GM23338 (cell line): Measurements from ENCODE around the gene WFDC10B. TPM values are rescaled to one million over a fixed set of nuclear protein-coding genes. Genes with fewer than 3 reads are reported as not detected.

Experiments
- ATAC-seq: fragments of 200-7000 bp; cut with Tn5 transposase; 3 replicates; pipeline ENCODE4 v1.9.1; 2020
- DNase-seq: peaks from one replicate; pipeline ENCODE4 v3.0.0-alpha.2; 2015; ENCODE audit warnings: low spot score
- H2AFZ ChIP-seq: fragments of 200-600 bp; sonication (generic); 2 replicates; pipeline ENCODE4 v1.8.0; 2016; ENCODE audit warnings: antibody characterized with exemption, mild to moderate bottlenecking, moderate library complexity
- H3F3A ChIP-seq: fragments of 200-600 bp; sonication (generic); replicated peaks from 2 replicates; pipeline ENCODE4 v1.8.0; 2017; ENCODE audit warnings: antibody characterized with exemption, mixed run types, low read depth
- H3K27ac ChIP-seq: fragments of 200-600 bp; sonication (generic); 2 replicates; pipeline ENCODE4 v1.6.1; 2016; ENCODE audit warnings: low read depth
- H3K27me3 ChIP-seq: fragments of 200-600 bp; sonication (generic); 2 replicates; pipeline ENCODE4 v1.8.0; 2016; ENCODE audit warnings: mild to moderate bottlenecking, mixed run types, moderate library complexity; ENCODE audit not compliant: insufficient read depth
- H3K36me3 ChIP-seq: fragments of 200-600 bp; sonication (generic); 2 replicates; pipeline ENCODE4 v1.8.0; 2016; ENCODE audit warnings: mild to moderate bottlenecking; ENCODE audit not compliant: insufficient read depth
- H3K4me1 ChIP-seq: fragments of 200-600 bp; sonication (generic); 2 replicates; pipeline ENCODE4 v1.8.0; 2016; ENCODE audit warnings: mild to moderate bottlenecking, moderate library complexity; ENCODE audit not compliant: insufficient read depth
- H3K4me2 ChIP-seq: fragments of 200-600 bp; sonication (generic); 2 replicates; pipeline ENCODE4 v1.7.1; 2017; ENCODE audit warnings: mixed run types
- H3K4me3 ChIP-seq: fragments of 200-600 bp; sonication (generic); 2 replicates; pipeline ENCODE4 v1.6.1; 2016; ENCODE audit warnings: mixed run types
- H3K79me2 ChIP-seq: fragments of 200-600 bp; sonication (generic); replicated peaks from 2 replicates; pipeline ENCODE4 v1.8.0; 2017; ENCODE audit warnings: mild to moderate bottlenecking; ENCODE audit not compliant: insufficient read depth
- H3K9me2 ChIP-seq: fragments of 200-600 bp; sonication (generic); 2 replicates; pipeline ENCODE4 v1.8.0; 2017; ENCODE audit not compliant: insufficient read depth
- H4K20me1 ChIP-seq: fragments of 200-600 bp; sonication (generic); replicated peaks from 2 replicates; pipeline ENCODE4 v1.8.0; 2017; ENCODE audit warnings: mild to moderate bottlenecking; ENCODE audit not compliant: insufficient read depth
- H3K27ac Mint-ChIP-seq: 2 replicates; pipeline ENCODE4 v1.8.0; 2020; ENCODE audit warnings: inconsistent platforms, mild to moderate bottlenecking, moderate library complexity, mixed read lengths
- H3K27me3 Mint-ChIP-seq: 3 replicates; pipeline ENCODE4 v1.8.0; 2022; ENCODE audit warnings: low read depth, mild to moderate bottlenecking, moderate library complexity, mixed read lengths, inconsistent platforms; ENCODE audit not compliant: insufficient read depth, poor library complexity
- H3K36me3 Mint-ChIP-seq: 3 replicates; pipeline ENCODE4 v1.8.0; 2021; ENCODE audit warnings: low read depth, mild to moderate bottlenecking, inconsistent platforms, moderate library complexity, mixed read lengths
- H3K4me1 Mint-ChIP-seq: 3 replicates; pipeline ENCODE4 v1.8.0; 2020; ENCODE audit warnings: mild to moderate bottlenecking, inconsistent platforms, mixed read lengths
- H3K4me3 Mint-ChIP-seq: 3 replicates; pipeline ENCODE4 v1.8.0; 2021; ENCODE audit warnings: moderate library complexity, mild to moderate bottlenecking, inconsistent platforms, mixed read lengths
- H3K9me3 Mint-ChIP-seq: 3 replicates; pipeline ENCODE4 v1.8.0; 2020; ENCODE audit warnings: moderate library complexity, mild to moderate bottlenecking, inconsistent platforms, mixed read lengths
- CREB1 ChIP-seq: fragments of 250-450 bp; sonication (Bioruptor Pico); IDR thresholded peaks from 2 replicates; pipeline ENCODE4 v1.5.0; 2020; ENCODE audit warnings: low read depth, mild to moderate bottlenecking, moderate library complexity
- CTCF ChIP-seq, 2 experiments: fragments of 200-600 bp in 1 of 2; sonication (generic) in 1 of 2; conservative IDR thresholded peaks; 2 replicates each; pipeline versions ENCODE4 v1.5.1 to v1.6.1; 2016 to 2017; ENCODE audit warnings: antibody characterized with exemption in 2 of 2, low read depth in 2 of 2, mild to moderate bottlenecking in 2 of 2, moderate library complexity in 1 of 2
- EZH2 ChIP-seq: fragments of 200-600 bp; sonication (generic); IDR thresholded peaks from one replicate; pipeline ENCODE4 v1.8.0; 2017; ENCODE audit warnings: antibody characterized with exemption, mild to moderate bottlenecking, low read depth; ENCODE audit not compliant: unreplicated experiment
- EZH2phosphoT487 ChIP-seq: fragments of 200-600 bp; sonication (generic); IDR thresholded peaks from one replicate; pipeline ENCODE4 v1.8.1; 2018; ENCODE audit warnings: antibody characterized with exemption; ENCODE audit not compliant: unreplicated experiment
- JUNB ChIP-seq: IDR thresholded peaks from one replicate; pipeline ENCODE4 v1.6.1; 2016; ENCODE audit warnings: antibody characterized with exemption; ENCODE audit not compliant: unreplicated experiment
- NANOG ChIP-seq: IDR thresholded peaks from 2 replicates; pipeline ENCODE4 v1.6.1; 2016; ENCODE audit warnings: antibody characterized with exemption, borderline replicate concordance
- POLR2AphosphoS5 ChIP-seq: IDR thresholded peaks from 2 replicates; pipeline ENCODE4 v1.6.1; 2016; ENCODE audit warnings: antibody characterized with exemption, low read depth
- STAT1 ChIP-seq: IDR thresholded peaks from one replicate; pipeline ENCODE4 v1.6.1; 2016; ENCODE audit warnings: antibody characterized with exemption; ENCODE audit not compliant: unreplicated experiment
- ZNF331 ChIP-seq: fragments of 250-450 bp; sonication (Bioruptor Pico); IDR thresholded peaks from 2 replicates; pipeline ENCODE4 v1.5.0; 2020; ENCODE audit warnings: low read depth, mild to moderate bottlenecking, moderate library complexity
- ZNF462 ChIP-seq: fragments of 250-450 bp; sonication (Bioruptor Pico); IDR thresholded peaks from 2 replicates; pipeline ENCODE4 v1.5.0; 2020; ENCODE audit warnings: mild to moderate bottlenecking, moderate library complexity
- polyA plus RNA-seq: library from polyadenylated mRNA; unstranded; fragments of >200 nt; fragmentation: Nextera tagmentation; extraction: Ambion mirVana; gene quantifications from 2 replicates; pipeline ENCODE4 v1.2.1, GENCODE V29; 2016
- total RNA-seq: library from RNA; depleted of rRNA; stranded (reverse); fragments of >200 nt; shearing (Covaris generic); gene quantifications from 2 replicates; pipeline ENCODE4 v1.2.3, GENCODE V29; 2014
- TF ChIP-seq, protein P1 (sequence below): IDR thresholded peaks from one replicate; pipeline ENCODE4 v1.6.1; 2018; ENCODE audit warnings: antibody characterized with exemption; ENCODE audit not compliant: unreplicated experiment

The WFDC10B gene
- total and polyA plus RNA-seq, 2 experiments from 2014 or later = 1.0 TPM; not detected in 1

- H3K4me1 Mint-ChIP-seq = peaks cover 3% of the 10 kb centered on the region; the same call in 1 of the 3 replicates
- ATAC-seq (no peak), DNase-seq (no peak)
- TF ChIP-seq NANOG = no peak
- TF ChIP-seq, protein P1, sequence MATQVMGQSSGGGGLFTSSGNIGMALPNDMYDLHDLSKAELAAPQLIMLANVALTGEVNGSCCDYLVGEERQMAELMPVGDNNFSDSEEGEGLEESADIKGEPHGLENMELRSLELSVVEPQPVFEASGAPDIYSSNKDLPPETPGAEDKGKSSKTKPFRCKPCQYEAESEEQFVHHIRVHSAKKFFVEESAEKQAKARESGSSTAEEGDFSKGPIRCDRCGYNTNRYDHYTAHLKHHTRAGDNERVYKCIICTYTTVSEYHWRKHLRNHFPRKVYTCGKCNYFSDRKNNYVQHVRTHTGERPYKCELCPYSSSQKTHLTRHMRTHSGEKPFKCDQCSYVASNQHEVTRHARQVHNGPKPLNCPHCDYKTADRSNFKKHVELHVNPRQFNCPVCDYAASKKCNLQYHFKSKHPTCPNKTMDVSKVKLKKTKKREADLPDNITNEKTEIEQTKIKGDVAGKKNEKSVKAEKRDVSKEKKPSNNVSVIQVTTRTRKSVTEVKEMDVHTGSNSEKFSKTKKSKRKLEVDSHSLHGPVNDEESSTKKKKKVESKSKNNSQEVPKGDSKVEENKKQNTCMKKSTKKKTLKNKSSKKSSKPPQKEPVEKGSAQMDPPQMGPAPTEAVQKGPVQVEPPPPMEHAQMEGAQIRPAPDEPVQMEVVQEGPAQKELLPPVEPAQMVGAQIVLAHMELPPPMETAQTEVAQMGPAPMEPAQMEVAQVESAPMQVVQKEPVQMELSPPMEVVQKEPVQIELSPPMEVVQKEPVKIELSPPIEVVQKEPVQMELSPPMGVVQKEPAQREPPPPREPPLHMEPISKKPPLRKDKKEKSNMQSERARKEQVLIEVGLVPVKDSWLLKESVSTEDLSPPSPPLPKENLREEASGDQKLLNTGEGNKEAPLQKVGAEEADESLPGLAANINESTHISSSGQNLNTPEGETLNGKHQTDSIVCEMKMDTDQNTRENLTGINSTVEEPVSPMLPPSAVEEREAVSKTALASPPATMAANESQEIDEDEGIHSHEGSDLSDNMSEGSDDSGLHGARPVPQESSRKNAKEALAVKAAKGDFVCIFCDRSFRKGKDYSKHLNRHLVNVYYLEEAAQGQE = no peak
- no peak for TF ChIP-seq STAT1
- no peak for TF ChIP-seq ZNF462
- TF ChIP-seq JUNB = no peak
- no peak for TF ChIP-seq POLR2AphosphoS5
- no peak for TF ChIP-seq CREB1 (CRISPR knock-in tag)
- TF ChIP-seq EZH2phosphoT487 = no peak
- TF ChIP-seq ZNF331 = no peak
- no peak for TF ChIP-seq EZH2
- no peak for TF ChIP-seq CTCF (conservative IDR thresholded peaks at IDR 0.05; ENCODE audit: low read depth in 2 of 2)
- peaks cover 8% of the 10 kb centered on the region for H3K9me2 ChIP-seq
- H3K79me2 ChIP-seq = no peaks in the 10 kb centered on the region
- H3K4me3 Mint-ChIP-seq = no peak overlapping the region
- no peak overlapping the region for H3K4me3 ChIP-seq
- H2AFZ ChIP-seq = no peak overlapping the region
- H3K4me1 ChIP-seq = no peaks in the 10 kb centered on the region
- no peak overlapping the region for H3K27ac ChIP-seq
- no peak overlapping the region for H3K27ac Mint-ChIP-seq
- no peaks in the 10 kb centered on the region for H4K20me1 ChIP-seq
- no peaks in the 10 kb centered on the region for H3F3A ChIP-seq
- no peaks in the 10 kb centered on the region for H3K27me3 ChIP-seq
- H3K36me3 Mint-ChIP-seq = peaks cover 4% of the 10 kb centered on the region; the same call in 1 of the 3 replicates
- H3K36me3 ChIP-seq = no peaks in the 10 kb centered on the region
- peaks cover 1% of the 10 kb centered on the region; the same call in 2 of the 3 replicates for H3K9me3 Mint-ChIP-seq
- peaks cover 3% of the 10 kb centered on the region for H3K27me3 Mint-ChIP-seq
- no peak overlapping the region for H3K4me2 ChIP-seq
Measured at GRCh38 chr20:45672765-45673164, 32.1 kb downstream of the WFDC10B start.
